OCI-LY7 (cell line): ENCODE data around the gene GRK4. TPM values are rescaled to one million over a fixed set of nuclear protein-coding genes. Genes with fewer than 3 reads are reported as not detected.

ENCODE experiments used
- BruUV-seq: library from RNA; stranded (reverse); fragments of 400-500 nt; replicated peaks from 2 replicates; lab custom pipeline; 2021; lab: Mats Ljungman, UMichigan
- CTCF ChIA-PET: fragments of 300-600 bp; sonication (Branson Sonifier 250); formaldehyde crosslinking; loops from one replicate; lab custom pipeline; 2022; ENCODE audit warnings: antibody characterized with exemption; ENCODE audit not compliant: unreplicated experiment; lab: Charles Lee
- POLR2A ChIA-PET: fragments of 300-600 bp; sonication (Branson Sonifier 250); formaldehyde crosslinking; loops from one replicate; lab custom pipeline; 2022; ENCODE audit warnings: antibody characterized with exemption; lab: Charles Lee
- DNase-seq: peaks from one replicate; pipeline ENCODE4 v3.0.0-alpha.2; 2015; ENCODE audit warnings: low spot score
- H2AFZ ChIP-seq: fragments of 200-600 bp; sonication (generic), shearing (Covaris generic); 2 replicates; pipeline ENCODE4 v1.6.1; 2014; ENCODE audit warnings: mild to moderate bottlenecking, antibody characterized with exemption, low read length, moderate library complexity
- H3K27ac ChIP-seq: fragments of 200-600 bp; sonication (generic); 2 replicates; pipeline ENCODE4 v1.5.1; 2014; ENCODE audit warnings: mixed run types, low read depth, mild to moderate bottlenecking, moderate library complexity, low read length, inconsistent platforms; ENCODE audit not compliant: poor library complexity, severe bottlenecking
- H3K36me3 ChIP-seq: fragments of 200-600 bp; sonication (generic); 2 replicates; pipeline ENCODE4 v1.6.1; 2014; ENCODE audit warnings: mild to moderate bottlenecking, antibody characterized with exemption, low read length, moderate library complexity, mixed read lengths; ENCODE audit not compliant: insufficient read depth
- H3K4me1 ChIP-seq: fragments of 200-600 bp; sonication (generic); 2 replicates; pipeline ENCODE4 v1.5.1; 2014; ENCODE audit warnings: mild to moderate bottlenecking, low read length; ENCODE audit not compliant: insufficient read depth, poor library complexity, severe bottlenecking
- H3K4me2 ChIP-seq: fragments of 200-600 bp; sonication (generic); 2 replicates; pipeline ENCODE4 v1.6.1; 2014; ENCODE audit warnings: mild to moderate bottlenecking, low read length
- H3K4me3 ChIP-seq: fragments of 200-600 bp; sonication (generic); 2 replicates; pipeline ENCODE4 v1.5.1; 2014; ENCODE audit warnings: mild to moderate bottlenecking, low read depth, low read length; ENCODE audit not compliant: poor library complexity, severe bottlenecking
- H3K79me2 ChIP-seq: fragments of 200-600 bp; sonication (generic); 2 replicates; pipeline ENCODE4 v1.6.1; 2016; ENCODE audit warnings: low read depth, mild to moderate bottlenecking, low read length, moderate library complexity, mixed read lengths; ENCODE audit not compliant: insufficient read depth
- H3K9me2 ChIP-seq: fragments of 200-600 bp; sonication (generic); 2 replicates; pipeline ENCODE4 v1.6.1; 2016; ENCODE audit warnings: mild to moderate bottlenecking, low read length, mixed read lengths; ENCODE audit not compliant: insufficient read depth
- H3K9me3 ChIP-seq: fragments of 200-600 bp; sonication (generic); 2 replicates; pipeline ENCODE4 v1.6.1; 2014; ENCODE audit warnings: mild to moderate bottlenecking, mixed run types, low read length, mixed read lengths
- H4K20me1 ChIP-seq: fragments of 200-600 bp; sonication (generic); 2 replicates; pipeline ENCODE4 v1.6.1; 2014; ENCODE audit warnings: mild to moderate bottlenecking, antibody characterized with exemption, low read length, moderate library complexity, mixed read lengths; ENCODE audit not compliant: insufficient read depth
- CTCF ChIP-seq: fragments of 200-600 bp; sonication (generic); conservative IDR thresholded peaks from 2 replicates; pipeline ENCODE4 v1.5.1; 2014; ENCODE audit warnings: mild to moderate bottlenecking, antibody characterized with exemption, low read length, moderate library complexity, mixed read lengths
- EZH2phosphoT487 ChIP-seq: fragments of 200-600 bp; sonication (generic); IDR thresholded peaks from 2 replicates; pipeline ENCODE4 v1.6.1; 2018; ENCODE audit warnings: low read depth, borderline replicate concordance, mild to moderate bottlenecking, mixed run types, antibody characterized with exemption, low read length, moderate library complexity, mixed read lengths
- intact Hi-C: fragments of 100-400 bp; cut with micrococcal nuclease; formaldehyde crosslinking; loops from one replicate; pipeline ENCODE4 v1.10.0; 2022; ENCODE audit not compliant: unreplicated experiment
- total RNA-seq, 2 experiments: library from RNA; depleted of rRNA in 1 of 2; stranded (reverse); fragments of >200 nt in 1 of 2; shearing (Covaris generic) in 1 of 2; gene quantifications; 2 replicates each; pipeline ENCODE4 v1.2.3, GENCODE V29; 2014 to 2022

Gene GRK4
- total RNA-seq, 2 experiments from 2014 or later = 6.5 to 9.1 TPM

- POLR2A ChIA-PET = no interaction called here
- intact Hi-C loops = no loop called here
These were observed 14.2 kb upstream of the GRK4 start for GRCh38 chr4:2948895-2949781.

GRCh38 chr4:2949782-2950125, 13.6 kb upstream of the GRK4 start:
- H3K79me2 ChIP-seq = no peaks in the 10 kb centered on the region
- ChIA-PET CTCF (no interaction called here), POLR2A (interaction anchor here (0.6 kb wide), 1 partner anchor 158 kb away, joined by 3 read pairs; no protein-coding TSS in a partner anchor)
- H3K4me2 ChIP-seq = no peak overlapping the region
- no peak overlapping the region for H3K27ac ChIP-seq
- DNase-seq = no peak
- H3K9me2 ChIP-seq = no peaks in the 10 kb centered on the region
- H2AFZ ChIP-seq = no peak overlapping the region
- H3K4me1 ChIP-seq = no peaks in the 10 kb centered on the region
- peaks cover 95% of the 10 kb centered on the region for H3K36me3 ChIP-seq
- TF ChIP-seq EZH2phosphoT487 (no peak), CTCF (no peak)
- no peaks in the 10 kb centered on the region for H3K9me3 ChIP-seq
- no TSS peak for BruUV-seq
- H4K20me1 ChIP-seq = no peaks in the 10 kb centered on the region
- intact Hi-C loops = no loop called here
- H3K4me3 ChIP-seq = no peak overlapping the region

More at GRCh38 chr4:2948895-2949781, 14.2 kb upstream of the GRK4 start:
- Histone ChIP-seq H3K9me3 (no peaks in the 10 kb centered on the region), H3K4me2 (no peak overlapping the region), H3K27ac (no peak overlapping the region), H3K4me1 (no peaks in the 10 kb centered on the region), H3K36me3 (peaks cover 93% of the 10 kb centered on the region), H3K9me2 (no peaks in the 10 kb centered on the region), H4K20me1 (no peaks in the 10 kb centered on the region), H2AFZ (no peak overlapping the region), H3K4me3 (no peak overlapping the region), H3K79me2 (no peaks in the 10 kb centered on the region)
- CTCF ChIA-PET = no interaction called here
- TF ChIP-seq CTCF = peak; percentile 69
- TF ChIP-seq EZH2phosphoT487 = no peak
- peak; percentile 31 for DNase-seq
- no TSS peak for BruUV-seq
